OCI-LY3 (cell line): ENCODE measurements around the gene RNF220.

Experiments used
- EZH2phosphoT487 ChIP-seq: fragments of 200-600 bp; shearing (Covaris generic); IDR thresholded peaks from 2 replicates; pipeline ENCODE4 v1.6.1; 2018; ENCODE audit warnings: antibody characterized with exemption, mixed run types, low read depth
- TF ChIP-seq, protein P1 (sequence below): fragments of 200-600, 300-600 bp; sonication (generic); IDR thresholded peaks from 2 replicates; pipeline ENCODE4 v1.5.1; 2014; ENCODE audit warnings: antibody characterized with exemption, low read length, low read depth

DNA sequence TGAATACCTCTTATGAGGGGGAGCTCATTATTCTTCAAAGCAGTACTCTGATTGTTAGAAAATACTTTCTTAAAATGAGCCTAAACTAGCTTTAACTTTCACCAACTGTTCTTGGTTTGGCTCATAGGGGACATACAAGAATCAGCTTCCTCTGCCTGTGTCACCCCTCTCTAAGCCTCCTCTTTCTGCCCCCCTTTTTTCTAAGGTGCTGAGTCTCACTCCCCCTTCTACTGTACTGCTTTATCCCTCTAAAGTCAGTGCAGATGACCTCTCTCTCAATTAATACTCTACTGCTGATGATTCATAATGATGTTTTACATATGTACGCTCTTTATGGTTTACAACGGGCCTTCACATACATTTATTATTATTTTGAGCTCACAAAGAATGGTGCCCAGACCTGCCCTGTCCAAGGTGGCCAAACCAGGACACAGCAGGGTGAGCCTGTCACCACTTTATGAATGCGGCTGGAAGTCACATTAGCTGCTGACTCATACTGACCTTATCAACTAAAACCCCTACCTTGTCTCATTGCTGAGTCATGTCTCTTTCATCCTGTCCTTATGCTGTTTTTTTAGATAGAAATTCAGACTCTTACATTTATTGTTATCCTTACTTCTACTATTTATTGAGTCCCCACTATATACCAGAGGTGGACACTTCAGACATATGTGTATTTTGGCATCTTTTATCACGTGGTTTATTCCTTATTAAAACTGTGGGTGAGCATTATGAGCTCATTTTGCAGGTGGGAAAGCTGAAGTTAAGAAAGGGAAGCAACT is 126.9 kb downstream of the RNF220 start:
- TF ChIP-seq, protein P1, sequence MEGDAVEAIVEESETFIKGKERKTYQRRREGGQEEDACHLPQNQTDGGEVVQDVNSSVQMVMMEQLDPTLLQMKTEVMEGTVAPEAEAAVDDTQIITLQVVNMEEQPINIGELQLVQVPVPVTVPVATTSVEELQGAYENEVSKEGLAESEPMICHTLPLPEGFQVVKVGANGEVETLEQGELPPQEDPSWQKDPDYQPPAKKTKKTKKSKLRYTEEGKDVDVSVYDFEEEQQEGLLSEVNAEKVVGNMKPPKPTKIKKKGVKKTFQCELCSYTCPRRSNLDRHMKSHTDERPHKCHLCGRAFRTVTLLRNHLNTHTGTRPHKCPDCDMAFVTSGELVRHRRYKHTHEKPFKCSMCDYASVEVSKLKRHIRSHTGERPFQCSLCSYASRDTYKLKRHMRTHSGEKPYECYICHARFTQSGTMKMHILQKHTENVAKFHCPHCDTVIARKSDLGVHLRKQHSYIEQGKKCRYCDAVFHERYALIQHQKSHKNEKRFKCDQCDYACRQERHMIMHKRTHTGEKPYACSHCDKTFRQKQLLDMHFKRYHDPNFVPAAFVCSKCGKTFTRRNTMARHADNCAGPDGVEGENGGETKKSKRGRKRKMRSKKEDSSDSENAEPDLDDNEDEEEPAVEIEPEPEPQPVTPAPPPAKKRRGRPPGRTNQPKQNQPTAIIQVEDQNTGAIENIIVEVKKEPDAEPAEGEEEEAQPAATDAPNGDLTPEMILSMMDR: no peak
- no peak for TF ChIP-seq EZH2phosphoT487
